ENCODE data around the gene ZP1. TPM values are rescaled to one million over a fixed set of nuclear protein-coding genes. Genes with fewer than 3 reads are reported as not detected.
"Not testable (repeated sequence)": the region's sequence is repeated elsewhere in the genome, so short reads cannot be mapped to it uniquely, and the experiment has no call there.

The ZP1 gene, protein sequence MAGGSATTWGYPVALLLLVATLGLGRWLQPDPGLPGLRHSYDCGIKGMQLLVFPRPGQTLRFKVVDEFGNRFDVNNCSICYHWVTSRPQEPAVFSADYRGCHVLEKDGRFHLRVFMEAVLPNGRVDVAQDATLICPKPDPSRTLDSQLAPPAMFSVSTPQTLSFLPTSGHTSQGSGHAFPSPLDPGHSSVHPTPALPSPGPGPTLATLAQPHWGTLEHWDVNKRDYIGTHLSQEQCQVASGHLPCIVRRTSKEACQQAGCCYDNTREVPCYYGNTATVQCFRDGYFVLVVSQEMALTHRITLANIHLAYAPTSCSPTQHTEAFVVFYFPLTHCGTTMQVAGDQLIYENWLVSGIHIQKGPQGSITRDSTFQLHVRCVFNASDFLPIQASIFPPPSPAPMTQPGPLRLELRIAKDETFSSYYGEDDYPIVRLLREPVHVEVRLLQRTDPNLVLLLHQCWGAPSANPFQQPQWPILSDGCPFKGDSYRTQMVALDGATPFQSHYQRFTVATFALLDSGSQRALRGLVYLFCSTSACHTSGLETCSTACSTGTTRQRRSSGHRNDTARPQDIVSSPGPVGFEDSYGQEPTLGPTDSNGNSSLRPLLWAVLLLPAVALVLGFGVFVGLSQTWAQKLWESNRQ
- not detected in 2 replicates for total RNA-seq (2022)
- Bru-seq, nascent RNA = not detected
- BruChase-seq, experiment 1, labeled RNA remaining after a 6-hour chase = not detected
- BruChase-seq, experiment 2, labeled RNA remaining after a 2-hour chase = not detected
- long read RNA-seq = 0 reads

DNA sequence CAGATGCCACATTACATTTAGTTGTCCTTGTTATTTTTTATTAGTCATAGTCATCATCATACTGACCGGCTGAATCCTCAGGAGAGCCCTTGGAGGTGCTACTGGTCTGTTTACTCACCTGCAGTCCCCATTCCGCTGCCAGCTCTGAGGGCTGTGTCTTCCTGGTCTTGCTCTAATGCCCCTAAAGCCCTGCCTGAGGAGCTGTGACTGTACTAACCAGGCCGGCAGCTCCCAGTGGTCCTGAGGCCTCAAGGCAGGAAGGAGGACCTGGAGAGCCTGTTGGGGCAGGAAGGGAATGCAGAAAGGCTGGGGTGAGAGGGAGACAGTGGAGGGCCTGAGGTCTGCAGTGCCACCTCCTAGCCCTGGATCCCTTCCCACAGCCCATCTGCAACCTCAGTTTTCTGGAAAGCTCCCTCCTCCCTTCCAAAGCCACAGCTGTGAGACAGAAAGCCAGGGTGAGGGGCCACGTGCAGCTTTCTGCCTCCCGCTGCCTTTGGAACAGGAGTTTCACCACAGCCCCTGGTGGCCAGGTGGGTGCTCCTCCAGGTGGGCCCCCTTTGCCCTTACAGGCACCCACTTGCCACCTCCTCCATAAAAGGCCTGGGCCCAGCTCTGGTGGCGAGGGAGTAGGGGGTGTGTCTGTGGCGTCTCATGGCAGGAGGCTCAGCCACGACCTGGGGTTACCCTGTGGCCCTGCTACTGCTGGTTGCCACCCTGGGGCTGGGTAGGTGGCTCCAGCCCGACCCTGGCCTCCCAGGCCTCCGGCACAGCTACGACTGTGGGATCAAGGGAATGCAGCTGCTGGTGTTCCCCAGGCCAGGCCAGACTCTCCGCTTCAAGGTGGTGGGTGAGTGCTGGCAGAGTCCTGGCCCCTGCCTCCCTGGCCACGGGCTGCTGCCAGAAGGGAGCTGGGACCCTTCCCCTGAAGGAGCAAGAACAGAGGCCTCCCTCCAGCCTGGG is at the start of gene ZP1:
Gene ZP1, plus strand, starts transcription at position 632 of the 960 bp plus-strand sequence. Its CDS starts 20 bp downstream, at position 652.
- H3K27me3 Mint-ChIP-seq (ENCODE audit: insufficient read depth, unreplicated experiment) = peaks cover 29% of the 10 kb centered on the region
- TF ChIP-seq, protein P1, sequence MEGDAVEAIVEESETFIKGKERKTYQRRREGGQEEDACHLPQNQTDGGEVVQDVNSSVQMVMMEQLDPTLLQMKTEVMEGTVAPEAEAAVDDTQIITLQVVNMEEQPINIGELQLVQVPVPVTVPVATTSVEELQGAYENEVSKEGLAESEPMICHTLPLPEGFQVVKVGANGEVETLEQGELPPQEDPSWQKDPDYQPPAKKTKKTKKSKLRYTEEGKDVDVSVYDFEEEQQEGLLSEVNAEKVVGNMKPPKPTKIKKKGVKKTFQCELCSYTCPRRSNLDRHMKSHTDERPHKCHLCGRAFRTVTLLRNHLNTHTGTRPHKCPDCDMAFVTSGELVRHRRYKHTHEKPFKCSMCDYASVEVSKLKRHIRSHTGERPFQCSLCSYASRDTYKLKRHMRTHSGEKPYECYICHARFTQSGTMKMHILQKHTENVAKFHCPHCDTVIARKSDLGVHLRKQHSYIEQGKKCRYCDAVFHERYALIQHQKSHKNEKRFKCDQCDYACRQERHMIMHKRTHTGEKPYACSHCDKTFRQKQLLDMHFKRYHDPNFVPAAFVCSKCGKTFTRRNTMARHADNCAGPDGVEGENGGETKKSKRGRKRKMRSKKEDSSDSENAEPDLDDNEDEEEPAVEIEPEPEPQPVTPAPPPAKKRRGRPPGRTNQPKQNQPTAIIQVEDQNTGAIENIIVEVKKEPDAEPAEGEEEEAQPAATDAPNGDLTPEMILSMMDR (IDR thresholded peaks at IDR 0.05; ENCODE audit: unreplicated experiment) = no peak
- no peak within 1 kb of the TSS for H3K27ac Mint-ChIP-seq (ENCODE audit: low read depth, unreplicated experiment)
- intact Hi-C loops (cut with micrococcal nuclease) = no loop called here
- H3K9me3 Mint-ChIP-seq (ENCODE audit: unreplicated experiment) = no peaks in the 10 kb centered on the region
- H3K4me1 Mint-ChIP-seq (ENCODE audit: insufficient read depth, unreplicated experiment) = no peaks in the 10 kb centered on the region
- DNase-seq (ENCODE audit: unreplicated experiment) = no peak
- ChIA-PET CTCF (interaction anchor here (0.6 to 2.0 kb wide), 7 partner anchors 20 to 262 kb away, joined by 3 to 8 read pairs (median 4); no protein-coding TSS in a partner anchor), POLR2A (no interaction called here)
- no peak within 1 kb of the TSS for H3K4me3 Mint-ChIP-seq (ENCODE audit: unreplicated experiment)
- H3K36me3 Mint-ChIP-seq (ENCODE audit: insufficient read depth, unreplicated experiment) = no peaks in the 10 kb centered on the region
- BruUV-seq (replicated peaks) = no TSS peak

GRCh38 chr11:60818057-60818456 is 49.3 kb upstream of the ZP1 start:
- CTCF ChIA-PET = interaction anchor here (1.2 to 5.3 kb wide), 2 partner anchors 13 to 70 kb away, joined by 3 to 26 read pairs; no protein-coding TSS in a partner anchor
- no peaks in the 10 kb centered on the region for H3K4me1 Mint-ChIP-seq (ENCODE audit: insufficient read depth, unreplicated experiment)
- H3K9me3 Mint-ChIP-seq (ENCODE audit: unreplicated experiment) = no peaks in the 10 kb centered on the region
- intact Hi-C loops (cut with micrococcal nuclease) = no loop called here
- no peak overlapping the region for H3K4me3 Mint-ChIP-seq (ENCODE audit: unreplicated experiment)
- no peak overlapping the region for H3K27ac Mint-ChIP-seq (ENCODE audit: low read depth, unreplicated experiment)
- POLR2A ChIA-PET = no interaction called here
- H3K27me3 Mint-ChIP-seq (ENCODE audit: insufficient read depth, unreplicated experiment) = no peaks in the 10 kb centered on the region
- DNase-seq (ENCODE audit: unreplicated experiment) = no peak
- TF ChIP-seq, protein P1 (IDR thresholded peaks at IDR 0.05; ENCODE audit: unreplicated experiment) = no peak
- no TSS peak for BruUV-seq (replicated peaks)
- no peaks in the 10 kb centered on the region for H3K36me3 Mint-ChIP-seq (ENCODE audit: insufficient read depth, unreplicated experiment)

DNA sequence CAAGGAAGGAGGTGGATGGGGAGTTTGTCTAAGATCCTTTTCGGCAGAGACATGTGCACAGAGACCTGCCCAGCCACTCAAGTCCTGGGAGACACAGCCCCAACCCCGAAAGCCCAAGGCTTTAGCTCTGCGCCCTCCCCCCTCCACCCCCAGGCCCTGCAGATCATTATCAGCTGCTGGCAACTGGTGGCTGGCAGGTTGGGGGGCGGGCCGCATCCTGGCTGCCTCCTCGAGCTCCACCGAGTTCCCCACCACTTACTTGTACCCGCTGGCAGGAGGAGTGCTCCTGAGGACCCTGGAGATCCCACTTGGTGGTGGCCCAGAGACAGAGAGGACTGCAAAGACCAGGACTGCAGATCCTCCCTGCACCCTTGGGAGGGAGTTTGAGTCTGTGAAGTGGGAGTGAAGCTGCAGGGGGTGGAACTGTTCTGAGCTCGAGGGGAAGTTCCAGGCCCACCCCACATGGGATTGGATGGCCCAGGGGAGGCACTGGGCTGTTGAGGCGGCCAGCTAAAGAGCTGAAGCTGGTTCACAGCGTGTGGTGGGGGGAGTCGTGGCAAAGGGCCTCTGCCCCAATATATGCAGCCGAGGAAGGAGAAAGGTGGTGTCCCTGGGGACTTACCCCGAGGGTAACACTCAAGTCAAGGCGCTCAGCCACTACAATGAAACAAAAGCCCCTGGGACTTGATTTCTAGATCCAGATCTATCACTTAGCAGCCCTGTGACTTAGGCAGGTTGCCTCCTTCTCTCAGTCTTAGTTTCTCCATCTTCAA is 45.3 kb upstream of the ZP1 start:
- ChIA-PET POLR2A (interaction anchor here (0.7 kb wide), 1 partner anchor 70 kb away, joined by 3 read pairs; no protein-coding TSS in a partner anchor), CTCF (interaction anchor here (0.5 to 5.3 kb wide), 6 partner anchors 9 to 1207 kb away, joined by 3 to 26 read pairs (median 6); no protein-coding TSS in a partner anchor)

DNA sequence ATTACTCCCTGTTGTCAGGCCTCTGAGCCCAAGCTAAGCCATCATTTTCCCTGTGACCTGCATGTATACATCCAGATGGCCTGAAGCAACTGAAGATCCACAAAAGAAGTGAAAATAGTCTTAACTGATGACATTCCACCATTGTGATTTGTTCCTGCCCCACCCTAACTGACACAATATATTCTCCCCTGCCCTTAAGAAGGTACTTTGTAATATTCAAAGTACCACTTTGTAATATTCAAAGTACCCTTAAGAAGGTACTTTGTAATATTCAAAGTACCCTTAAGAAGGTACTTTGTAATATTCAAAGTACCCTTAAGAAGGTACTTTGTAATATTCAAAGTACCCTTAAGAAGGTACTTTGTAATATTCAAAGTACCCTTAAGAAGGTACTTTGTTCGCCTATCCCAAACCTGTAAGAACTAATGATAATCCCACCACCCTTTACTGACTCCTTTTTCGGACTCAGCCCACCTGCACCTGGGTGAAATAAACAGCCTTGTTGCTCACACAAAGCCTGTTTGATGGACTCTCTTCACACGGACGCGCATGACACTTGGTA is 43.5 kb upstream of the ZP1 start:
- POLR2A ChIA-PET; H3K9me3 Mint-ChIP-seq (ENCODE audit: unreplicated experiment); H3K4me1 Mint-ChIP-seq (ENCODE audit: insufficient read depth, unreplicated experiment); intact Hi-C loops (cut with micrococcal nuclease); H3K27ac Mint-ChIP-seq (ENCODE audit: low read depth, unreplicated experiment); BruUV-seq (replicated peaks); CTCF ChIA-PET; H3K36me3 Mint-ChIP-seq (ENCODE audit: insufficient read depth, unreplicated experiment); H3K27me3 Mint-ChIP-seq (ENCODE audit: insufficient read depth, unreplicated experiment); DNase-seq (ENCODE audit: unreplicated experiment); H3K4me3 Mint-ChIP-seq (ENCODE audit: unreplicated experiment): not testable (repeated sequence)

More for the DNA sequence above, 45.3 kb upstream of the ZP1 start:
- no peak for DNase-seq (ENCODE audit: unreplicated experiment)
- H3K36me3 Mint-ChIP-seq (ENCODE audit: insufficient read depth, unreplicated experiment) = no peaks in the 10 kb centered on the region
- no peaks in the 10 kb centered on the region for H3K9me3 Mint-ChIP-seq (ENCODE audit: unreplicated experiment)
- BruUV-seq (replicated peaks) = no TSS peak
- H3K27me3 Mint-ChIP-seq (ENCODE audit: insufficient read depth, unreplicated experiment) = no peaks in the 10 kb centered on the region
- TF ChIP-seq, protein P1 (IDR thresholded peaks at IDR 0.05; ENCODE audit: unreplicated experiment) = no peak
- no peak overlapping the region for H3K27ac Mint-ChIP-seq (ENCODE audit: low read depth, unreplicated experiment)
- intact Hi-C loops (cut with micrococcal nuclease) = no loop called here
- no peak overlapping the region for H3K4me3 Mint-ChIP-seq (ENCODE audit: unreplicated experiment)
- H3K4me1 Mint-ChIP-seq (ENCODE audit: insufficient read depth, unreplicated experiment) = no peaks in the 10 kb centered on the region
